Small intestine (tissue), 7 donors: Measurements from ENCODE around the gene HABP4. TPM values are rescaled to one million over a fixed set of nuclear protein-coding genes. Genes with fewer than 3 reads are reported as not detected.

ENCODE experiments used
- DNase-seq, 2 donors: peaks; one replicate each; pipeline versions ENCODE4 v3.0.0 to v3.0.0-alpha.2; 2013
- FAIRE-seq: peaks from 2 replicates; lab custom pipeline; 2012; peaks lifted over from hg19 to GRCh38; lab: Jason Lieb, UNC
- H3K27ac ChIP-seq, 3 donors: one replicate each; pipeline ENCODE4 v1.5.1; 2013; ENCODE audit warnings: low read length in 2 of 3, mild to moderate bottlenecking in 2 of 3, control low read depth in 1 of 3, inconsistent platforms in 1 of 3, low read depth in 1 of 3, moderate library complexity in 1 of 3
- H3K27me3 ChIP-seq, 3 donors: one replicate each; pipeline ENCODE4 v1.6.1; 2013; ENCODE audit warnings: low read length in 3 of 3, inconsistent platforms in 1 of 3; ENCODE audit not compliant: control insufficient read depth in 3 of 3, insufficient read depth in 3 of 3
- H3K36me3 ChIP-seq, 3 donors: one replicate each; pipeline ENCODE4 v1.6.1; 2013; ENCODE audit warnings: low read length in 3 of 3, inconsistent platforms in 1 of 3, low read depth in 1 of 3, mild to moderate bottlenecking in 1 of 3, moderate library complexity in 1 of 3; ENCODE audit not compliant: control insufficient read depth in 3 of 3, insufficient read depth in 2 of 3
- H3K4me1 ChIP-seq, 3 donors: one replicate each; pipeline ENCODE4 v1.6.1; 2013; ENCODE audit warnings: low read length in 2 of 3, inconsistent platforms in 1 of 3, low read depth in 1 of 3, mild to moderate bottlenecking in 1 of 3, moderate library complexity in 1 of 3; ENCODE audit not compliant: control insufficient read depth in 3 of 3, insufficient read depth in 2 of 3
- H3K4me3 ChIP-seq, 3 donors: one replicate each; pipeline ENCODE4 v1.5.1; 2013; ENCODE audit warnings: low read length in 3 of 3, control low read depth in 1 of 3, inconsistent platforms in 1 of 3, low read depth in 1 of 3, mild to moderate bottlenecking in 1 of 3, moderate library complexity in 1 of 3
- H3K9me3 ChIP-seq, 2 donors: one replicate each; pipeline ENCODE4 v1.6.1; 2013; ENCODE audit warnings: low read depth in 1 of 2, low read length in 1 of 2; ENCODE audit not compliant: control insufficient read depth in 2 of 2, insufficient read depth in 1 of 2
- WGBS, 3 donors: extraction: QIAGEN DNeasy Blood & Tissue Kit; methylation state at CpG; one replicate each; pipeline ENCODE4 v1.1.7; 2013; 5-methylcytosine and 5-hydroxymethylcytosine counted together
- polyA plus RNA-seq, 4 donors: library from polyadenylated mRNA; stranded (reverse) in 3 of 4; unstranded in 1 of 4; fragments of 200-250 nt in 3 of 4; fragments of 120-200 nt in 1 of 4; gene quantifications; one replicate each; pipeline versions ENCODE4 v1.2.1 to v1.2.3, GENCODE V29; 2013
- donor health status: healthy with polysubstance abuse.
- donor health status: control.
- donor health status: control.
- donor health status: Bipolar disorder and iron deficiency.
- donor health status: healthy.

Gene HABP4
- polyA plus RNA-seq, 4 donors = 1.1 to 7.9 (median 4.1) TPM

- H3K27me3 ChIP-seq = no peaks in the 10 kb centered on the region
- H3K27ac ChIP-seq = no peak overlapping the region
- FAIRE-seq (no peak), DNase-seq (peak in 1 of 2 donors; percentile 77)
- H3K9me3 ChIP-seq = no peaks in the 10 kb centered on the region
- peaks cover 0 to 7% (median 0%) of the 10 kb centered on the region in 3 donors for H3K4me1 ChIP-seq
- no peaks in the 10 kb centered on the region for H3K36me3 ChIP-seq
- 19 to 34% (median 22%) methylated on average over 4 of the region's 4 CpGs for WGBS, 3 donors
- H3K4me3 ChIP-seq = no peak overlapping the region
These were observed 24.3 kb upstream of the HABP4 start for GRCh38 chr9:96425500-96426169.

GRCh38 chr9:96429732-96430131 lies 20.2 kb upstream of the HABP4 start:
- H3K36me3 ChIP-seq = no peaks in the 10 kb centered on the region
- no peak overlapping the region for H3K27ac ChIP-seq
- DNase-seq = no peak
- no peaks in the 10 kb centered on the region for H3K27me3 ChIP-seq
- FAIRE-seq = no peak
- no peak overlapping the region for H3K4me3 ChIP-seq
- no peaks in the 10 kb centered on the region for H3K9me3 ChIP-seq
- no peaks in the 10 kb centered on the region for H3K4me1 ChIP-seq

GRCh38 chr9:96430377-96430776 lies 19.6 kb upstream of the HABP4 start:
- no peak overlapping the region for H3K4me3 ChIP-seq
- no peak for DNase-seq
- H3K27me3 ChIP-seq = no peaks in the 10 kb centered on the region
- H3K27ac ChIP-seq = no peak overlapping the region
- WGBS, 3 donors = 88 to 96% (median 88%) methylated on average over 2 of the region's 2 CpGs
- FAIRE-seq = no peak
- no peaks in the 10 kb centered on the region for H3K4me1 ChIP-seq
- H3K9me3 ChIP-seq = peaks cover 0 to 4% of the 10 kb centered on the region in 2 donors
- H3K36me3 ChIP-seq = no peaks in the 10 kb centered on the region

- no peak for FAIRE-seq
- 88 to 93% (median 92%) methylated on average over 4 of the region's 4 CpGs for WGBS, 3 donors
These were observed 14.6 kb upstream of the HABP4 start for GRCh38 chr9:96435345-96435744.

GRCh38 chr9:96436063-96436455 lies 13.9 kb upstream of the HABP4 start:
- DNase-seq = no peak
- H3K4me3 ChIP-seq = no peak overlapping the region
- WGBS, 3 donors = 70 to 78% (median 77%) methylated on average over 2 of the region's 2 CpGs
- no peaks in the 10 kb centered on the region for H3K36me3 ChIP-seq
- H3K27me3 ChIP-seq = no peaks in the 10 kb centered on the region
- peaks cover 0 to 5% of the 10 kb centered on the region in 2 donors for H3K9me3 ChIP-seq
- no peak for FAIRE-seq
- no peak overlapping the region for H3K27ac ChIP-seq
- H3K4me1 ChIP-seq = no peaks in the 10 kb centered on the region

More at GRCh38 chr9:96435345-96435744, 14.6 kb upstream of the HABP4 start:
- H3K4me3 ChIP-seq = no peak overlapping the region
- H3K36me3 ChIP-seq = no peaks in the 10 kb centered on the region
- no peaks in the 10 kb centered on the region for H3K27me3 ChIP-seq
- H3K4me1 ChIP-seq = no peaks in the 10 kb centered on the region
- DNase-seq = no peak
- H3K9me3 ChIP-seq = peaks cover 0 to 5% of the 10 kb centered on the region in 2 donors
- no peak overlapping the region for H3K27ac ChIP-seq

- FAIRE-seq = no peak
- H3K4me3 ChIP-seq = no peak overlapping the region
- no peak overlapping the region for H3K27ac ChIP-seq
- 82 to 89% (median 86%) methylated on average over 15 of the region's 15 CpGs for WGBS, 3 donors
- H3K36me3 ChIP-seq = no peaks in the 10 kb centered on the region
- H3K4me1 ChIP-seq = no peaks in the 10 kb centered on the region
- no peaks in the 10 kb centered on the region for H3K27me3 ChIP-seq
- peaks cover 0 to 5% of the 10 kb centered on the region in 2 donors for H3K9me3 ChIP-seq
- DNase-seq = no peak
These were observed 13.4 kb upstream of the HABP4 start for GRCh38 chr9:96436456-96437126.

GRCh38 chr9:96437454-96437853 lies 12.5 kb upstream of the HABP4 start:
- WGBS, 3 donors = 95 to 98% (median 95%) methylated on average over 7 of the region's 7 CpGs
- FAIRE-seq (no peak), DNase-seq (no peak)
- Histone ChIP-seq H3K4me3 (no peak overlapping the region), H3K4me1 (no peaks in the 10 kb centered on the region), H3K36me3 (no peaks in the 10 kb centered on the region), H3K9me3 (peaks cover 0 to 5% of the 10 kb centered on the region in 2 donors), H3K27me3 (no peaks in the 10 kb centered on the region), H3K27ac (no peak overlapping the region)

GRCh38 chr9:96440671-96441199 lies 9.2 kb upstream of the HABP4 start:
- Histone ChIP-seq H3K36me3 (no peaks in the 10 kb centered on the region), H3K4me1 (no peaks in the 10 kb centered on the region), H3K4me3 (no peak overlapping the region), H3K9me3 (no peaks in the 10 kb centered on the region), H3K27me3 (no peaks in the 10 kb centered on the region), H3K27ac (no peak overlapping the region)
- DNase-seq (no peak), FAIRE-seq (no peak)
- 89 to 93% (median 90%) methylated on average over 5 of the region's 5 CpGs for WGBS, 3 donors
